HG03139 (cell line): Measurements from ENCODE around the gene TNFRSF4.

Experiments used
- ATAC-seq: cut with Tn5 transposase; IDR thresholded peaks from one replicate; pipeline ENCODE4 v1.9.1; 2021; ENCODE audit not compliant: unreplicated experiment

TNFRSF4 gene

GRCh38 chr1:1234180-1234808 lies 20.3 kb upstream of the TNFRSF4 start:
- no peak for ATAC-seq

DNA sequence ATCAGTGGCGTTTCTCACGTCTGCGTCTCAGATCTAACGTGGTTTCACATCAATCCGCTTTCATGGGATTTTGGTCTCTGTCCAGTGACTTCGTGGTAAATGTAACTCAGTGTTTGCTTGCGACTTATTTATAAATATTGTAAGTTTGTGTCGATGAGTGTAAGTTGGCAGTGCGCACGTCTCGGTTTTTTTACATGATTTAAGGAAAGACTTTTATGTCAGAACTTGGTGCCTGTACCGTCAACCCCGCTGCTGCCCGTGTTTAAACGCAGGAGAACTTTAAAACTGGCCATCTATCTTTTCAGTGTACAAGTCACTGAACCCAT lies 19.6 kb upstream of the TNFRSF4 start:
- ATAC-seq, result no peak

GRCh38 chr1:1232796-1233566 lies 19.0 kb upstream of the TNFRSF4 start:
- ATAC-seq, result no peak

DNA sequence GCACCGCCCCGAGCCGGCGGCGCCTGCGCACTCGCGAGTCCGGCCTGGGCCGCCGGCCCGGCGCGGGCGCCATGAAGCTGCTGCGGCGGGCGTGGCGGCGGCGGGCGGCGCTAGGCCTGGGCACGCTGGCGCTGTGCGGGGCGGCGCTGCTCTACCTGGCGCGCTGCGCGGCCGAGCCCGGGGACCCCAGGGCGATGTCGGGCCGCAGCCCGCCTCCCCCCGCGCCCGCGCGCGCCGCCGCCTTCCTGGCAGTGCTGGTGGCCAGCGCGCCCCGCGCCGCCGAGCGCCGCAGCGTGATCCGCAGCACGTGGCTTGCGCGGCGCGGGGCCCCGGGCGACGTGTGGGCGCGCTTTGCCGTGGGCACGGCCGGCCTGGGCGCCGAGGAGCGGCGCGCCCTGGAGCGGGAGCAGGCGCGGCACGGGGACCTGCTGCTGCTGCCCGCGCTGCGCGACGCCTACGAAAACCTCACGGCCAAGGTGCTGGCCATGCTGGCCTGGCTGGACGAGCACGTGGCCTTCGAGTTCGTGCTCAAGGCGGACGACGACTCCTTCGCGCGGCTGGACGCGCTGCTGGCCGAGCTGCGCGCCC lies 18.3 kb upstream of the TNFRSF4 start, which contains the start of gene B3GALT6:
B3GALT6 (plus strand) TSS at position 30 of the 588 bp plus-strand sequence; CDS start at position 72, 42 bp downstream.
- no peak for ATAC-seq

GRCh38 chr1:1231400-1232207 lies 17.7 kb upstream of the TNFRSF4 start, which contains the start of gene SDF4:
TSS of gene SDF4 (minus strand) at chr1:1232001. CDS start at chr1:1228772, 3,229 bp downstream.
- ATAC-seq, result peak; percentile 85

DNA sequence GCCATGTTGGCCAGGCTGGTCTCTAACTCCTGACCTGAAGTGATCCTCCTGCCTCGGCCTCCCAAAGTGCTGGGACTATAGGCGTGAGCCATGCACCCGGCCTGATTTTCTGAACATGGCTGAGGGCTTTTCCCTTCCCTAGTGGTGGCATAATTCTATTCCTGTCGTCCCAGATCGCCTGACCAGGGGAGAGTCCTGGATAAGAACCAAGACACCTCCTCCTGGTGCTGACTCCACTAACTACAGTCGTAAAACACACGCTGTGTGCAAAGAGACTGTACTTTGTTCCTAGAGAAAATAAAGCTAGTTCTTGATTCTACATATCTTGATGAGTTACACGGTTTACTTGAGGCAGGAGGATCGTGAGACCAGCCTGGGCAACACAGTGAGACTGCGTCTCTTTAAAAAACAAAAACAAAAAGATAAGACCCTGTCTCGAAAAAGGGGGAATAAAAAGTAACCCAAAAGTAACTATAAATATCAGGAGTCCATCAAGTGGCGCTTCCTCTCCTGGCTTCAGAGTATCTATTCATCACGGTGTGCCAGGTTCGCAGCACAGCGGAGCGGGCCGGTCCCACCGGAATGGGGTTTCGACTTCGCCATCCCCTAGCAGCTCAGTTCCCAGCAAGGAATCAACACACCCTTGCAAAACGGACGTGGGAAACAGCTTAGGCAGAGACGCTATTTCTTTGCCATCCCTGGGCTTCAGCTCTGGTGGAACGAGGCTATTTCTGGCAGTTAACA lies 16.9 kb upstream of the TNFRSF4 start:
- no peak for ATAC-seq

- ATAC-seq, result no peak
Observed at GRCh38 chr1:1229770-1230169, 15.8 kb upstream of the TNFRSF4 start.

DNA sequence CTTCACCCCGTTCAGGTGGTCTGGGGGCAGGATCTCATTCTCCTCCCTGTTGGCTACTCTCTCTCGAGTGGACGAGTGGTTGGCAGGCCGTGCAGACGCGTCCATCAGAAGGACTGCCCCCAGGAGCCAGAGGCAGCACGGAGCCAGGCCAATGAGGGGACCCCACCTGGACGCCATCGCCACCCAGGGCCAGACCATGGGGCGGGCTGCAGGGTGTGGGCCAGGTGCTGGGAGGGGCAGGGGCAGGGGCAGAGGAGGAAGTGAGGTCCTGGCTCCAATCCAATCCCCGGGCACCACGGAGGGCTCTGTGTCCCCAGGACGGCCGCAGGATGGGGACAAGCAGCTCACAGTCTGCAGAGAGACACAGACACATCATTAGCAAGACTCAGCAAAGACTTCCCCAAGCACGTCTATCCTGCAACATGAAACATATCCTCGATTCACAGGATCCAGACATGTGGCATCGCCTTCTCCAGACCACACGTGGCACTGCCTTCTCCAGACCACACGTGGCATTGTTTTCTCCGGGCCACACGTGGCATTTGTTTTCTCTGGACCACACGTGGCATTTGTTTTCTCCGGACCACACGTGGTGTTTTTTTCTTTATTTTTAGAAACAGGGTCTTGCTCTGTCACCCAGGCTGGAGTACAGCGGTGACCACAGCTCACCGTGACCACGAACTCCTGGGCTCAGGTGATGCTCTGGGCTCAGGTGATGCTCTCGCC lies 14.8 kb upstream of the TNFRSF4 start:
- no peak for ATAC-seq

- ATAC-seq, result no peak
Observed at GRCh38 chr1:1228187-1228586, 14.2 kb upstream of the TNFRSF4 start.

DNA sequence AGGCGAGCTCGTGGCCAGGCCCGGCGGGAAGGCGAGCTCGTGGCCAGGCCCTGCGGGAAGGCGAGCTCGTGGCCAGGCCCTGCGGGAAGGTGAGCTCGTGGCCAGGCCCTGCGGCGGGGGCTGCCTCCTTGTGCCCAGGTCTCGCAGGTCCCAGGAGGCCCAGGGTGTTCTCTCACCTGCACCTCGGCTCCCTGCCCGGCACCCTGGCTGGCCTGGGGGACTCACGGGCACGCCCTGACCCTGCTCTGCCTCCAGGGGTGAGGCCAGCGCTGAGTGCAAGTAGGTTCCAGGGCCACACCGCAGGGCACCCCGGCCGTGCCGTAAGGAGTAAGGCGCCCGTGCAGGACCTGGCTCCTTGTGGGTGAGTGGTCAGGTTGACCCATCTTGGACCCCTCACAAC lies 13.4 kb upstream of the TNFRSF4 start:
- no peak for ATAC-seq

DNA sequence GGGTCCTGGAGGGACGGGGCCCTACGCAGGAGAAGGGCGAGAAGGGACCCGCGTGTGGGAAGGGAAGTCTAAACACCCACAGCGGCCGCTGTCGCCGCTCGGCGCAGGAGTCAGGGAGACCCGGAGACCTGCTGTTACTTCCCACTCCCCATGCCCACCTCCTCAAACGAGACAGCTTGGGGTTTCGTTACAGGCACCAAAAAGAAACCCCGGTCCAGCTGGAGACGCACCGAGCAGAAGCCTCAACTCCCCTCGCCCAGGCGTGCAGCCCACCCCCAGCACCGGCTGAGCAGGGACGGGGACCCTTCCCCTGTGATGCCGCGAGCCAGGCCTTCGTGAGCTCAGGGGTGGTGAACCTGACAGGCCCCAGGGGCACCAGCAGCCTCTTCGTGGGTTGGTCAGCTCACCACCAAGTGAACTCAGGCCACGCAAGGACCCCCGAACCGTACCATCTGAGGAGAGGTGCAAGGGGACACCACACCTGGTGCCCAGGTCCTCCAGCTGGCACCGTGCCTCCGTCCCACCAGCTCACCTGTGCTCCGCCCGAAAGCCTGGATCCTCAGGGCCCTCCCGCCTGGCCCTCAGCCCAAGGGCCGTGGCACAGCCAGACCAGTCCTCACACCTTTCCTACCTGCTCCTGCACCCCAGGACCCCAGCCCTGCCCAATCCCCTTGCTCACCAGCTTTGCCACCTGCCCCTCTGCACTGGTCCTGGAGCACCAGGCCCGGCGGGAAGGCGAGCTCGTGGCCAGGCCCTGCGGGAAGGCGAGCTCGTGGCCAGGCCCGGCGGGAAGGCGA lies 12.8 kb upstream of the TNFRSF4 start:
- ATAC-seq, result no peak

DNA sequence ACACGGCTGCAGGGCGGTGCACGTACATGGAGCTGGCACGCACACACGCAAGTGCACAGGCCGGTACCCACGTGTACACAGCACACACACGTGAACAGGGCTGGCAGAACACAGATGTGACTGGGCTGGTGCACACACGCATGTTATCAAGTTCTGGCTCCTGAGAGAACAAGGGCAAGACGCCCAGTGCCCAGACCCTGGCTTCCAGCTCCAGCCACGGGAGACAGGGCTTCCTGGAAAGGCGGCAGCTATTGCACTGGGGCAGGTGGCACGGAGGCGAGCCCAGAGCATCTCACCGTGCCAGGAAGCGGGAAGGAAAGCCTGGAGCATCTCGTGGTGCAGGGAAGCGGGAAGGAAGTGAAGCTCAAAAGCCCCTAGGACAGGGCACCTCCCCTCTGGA lies 12.0 kb upstream of the TNFRSF4 start:
- ATAC-seq, result no peak

GRCh38 chr1:1225238-1225845 lies 11.4 kb upstream of the TNFRSF4 start:
- no peak for ATAC-seq

- no peak for ATAC-seq
Observed at GRCh38 chr1:1223891-1224290, 9.9 kb upstream of the TNFRSF4 start.

DNA sequence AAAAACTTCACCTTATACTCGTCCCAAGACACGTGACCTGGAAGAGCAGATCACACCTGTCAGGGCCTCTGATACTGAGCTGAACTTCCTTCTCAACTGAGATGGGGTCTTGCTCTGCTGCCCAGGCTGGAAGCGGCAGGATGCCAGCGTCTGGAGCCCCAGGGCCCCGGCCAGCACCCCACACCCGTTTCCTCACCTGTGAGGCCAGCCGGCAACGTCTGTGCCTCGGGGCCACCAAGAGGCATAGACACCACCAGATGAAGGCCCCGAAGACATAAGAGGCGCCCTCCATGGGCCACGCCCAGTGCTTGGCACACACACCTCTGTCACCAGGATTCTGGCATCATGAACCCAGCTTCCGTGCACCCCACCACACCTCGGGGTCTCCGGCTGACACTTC lies 9.4 kb upstream of the TNFRSF4 start:
- ATAC-seq, result no peak

DNA sequence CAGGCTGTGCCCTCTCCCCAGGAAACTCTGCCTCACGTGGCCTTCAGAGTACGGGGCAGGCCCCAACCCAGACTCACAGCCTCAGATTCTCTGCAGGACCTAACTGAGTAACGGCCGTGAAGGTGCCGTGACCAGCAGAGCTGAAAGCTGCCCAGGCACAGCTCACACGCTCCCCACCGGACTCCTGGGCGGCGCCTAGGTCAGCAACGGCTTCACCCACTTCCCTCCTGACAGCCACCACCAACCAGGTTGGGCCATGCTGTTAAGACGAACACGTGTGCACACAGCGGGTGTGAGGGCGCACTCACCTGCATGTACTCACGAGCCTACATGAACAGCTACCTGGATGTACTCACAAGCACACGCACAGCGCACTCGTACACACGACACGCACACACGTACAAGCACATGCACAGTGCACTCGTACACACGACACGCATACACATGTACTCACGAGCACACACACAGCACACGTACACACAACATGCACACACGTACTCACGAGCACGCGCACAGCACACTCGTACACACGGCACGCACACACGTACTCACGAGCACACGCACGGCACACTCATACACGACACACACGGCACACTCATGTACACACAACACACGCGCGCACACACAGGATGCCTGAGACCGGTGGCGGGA lies 8.7 kb upstream of the TNFRSF4 start:
- no peak for ATAC-seq

GRCh38 chr1:1221887-1222574 lies 8.1 kb upstream of the TNFRSF4 start:
- ATAC-seq, result no peak

GRCh38 chr1:1220197-1220596 lies 6.2 kb upstream of the TNFRSF4 start:
- no peak for ATAC-seq
